Measurements from ENCODE around the gene NPR1. TPM values are rescaled to one million over a fixed set of nuclear protein-coding genes. Genes with fewer than 3 reads are reported as not detected.

NPR1 gene
- total RNA-seq, 2 experiments from 2014 or later: not detected

DNA sequence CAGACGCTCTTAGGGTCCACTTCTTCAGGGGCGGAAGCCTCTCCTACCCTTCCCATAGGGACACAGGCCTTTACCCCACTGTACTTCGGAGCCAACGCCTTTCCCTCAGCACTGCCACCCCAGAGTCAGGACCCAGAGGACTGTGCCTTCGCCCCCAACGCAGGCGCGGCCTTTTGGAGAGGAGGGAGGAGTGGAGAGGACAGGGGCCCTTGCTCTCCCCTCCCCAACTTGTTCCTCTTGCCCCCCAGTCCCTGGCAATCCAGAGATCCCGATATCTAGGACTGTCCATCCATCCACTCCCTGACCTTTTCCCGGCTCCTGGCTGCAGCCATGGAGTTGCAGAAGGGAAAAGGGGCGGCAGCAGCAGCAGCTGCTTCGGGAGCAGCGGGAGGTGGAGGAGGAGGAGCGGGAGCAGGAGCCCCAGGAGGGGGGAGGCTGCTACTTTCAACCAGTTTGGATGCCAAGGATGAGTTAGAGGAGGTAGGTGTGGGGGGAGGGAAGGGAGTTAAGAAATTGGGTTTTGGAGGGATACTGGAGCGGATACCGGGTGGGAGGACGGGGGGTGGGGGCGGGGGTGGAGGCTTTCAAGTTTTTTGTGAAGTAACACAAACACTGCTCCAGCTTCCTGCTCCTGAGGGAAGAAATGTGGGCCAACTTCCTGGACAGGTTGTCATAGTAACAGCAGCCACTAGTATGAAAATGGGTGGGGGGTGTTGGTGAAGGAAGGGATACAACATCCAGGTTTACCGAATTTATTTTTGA is 50.0 kb downstream of the NPR1 start:
- ATAC-seq (ENCODE audit: poor library complexity): no peak

DNA sequence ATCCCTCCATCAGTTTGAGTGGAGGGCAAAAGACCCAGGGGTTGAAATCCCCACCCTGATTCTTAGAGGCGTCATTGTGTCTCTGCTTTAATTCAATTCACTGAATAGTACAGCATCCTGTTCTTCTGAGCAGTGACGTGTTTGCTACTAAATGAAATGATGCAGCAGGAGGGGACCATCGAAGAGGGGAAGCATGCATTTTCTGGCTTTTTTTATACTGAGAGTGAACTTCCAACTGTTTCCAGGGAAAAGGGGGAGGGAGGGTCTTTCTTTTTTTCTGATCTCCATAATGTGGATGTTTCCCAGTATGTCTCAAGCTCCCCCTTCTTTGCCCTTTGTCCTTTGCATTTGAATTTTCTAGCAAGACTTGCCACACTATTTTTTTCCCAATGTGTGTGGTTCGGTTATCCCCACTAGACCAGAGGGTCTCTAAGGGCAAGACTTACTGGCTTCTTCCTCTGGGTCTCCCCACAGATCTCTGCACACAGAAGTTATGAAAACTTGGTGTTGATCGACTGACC is 52.0 kb downstream of the NPR1 start:
- peaks cover 4% of the 10 kb centered on the region for H3K36me3 ChIP-seq (ENCODE audit: insufficient read depth, low read length)
- Mint-ChIP-seq H3K27me3 (no peaks in the 10 kb centered on the region), H3K4me1 (ENCODE audit: low read depth) (peaks cover 35% of the 10 kb centered on the region), H3K36me3 (ENCODE audit: low read depth) (peaks cover 10% of the 10 kb centered on the region), H3K9me3 (no peaks in the 10 kb centered on the region), H3K4me3 (peak overlapping the region; percentile 80), H3K27ac (peak overlapping the region; percentile 84)
- no peak for TF ChIP-seq CTCF (IDR thresholded peaks at IDR 0.05)
- POLR2A ChIA-PET: no interaction called here
- no peak for ATAC-seq (ENCODE audit: poor library complexity)
- H3K27me3 ChIP-seq (ENCODE audit: control insufficient read depth in 1 of 2, insufficient read depth in 2 of 2, low read length in 2 of 2): no peaks in the 10 kb centered on the region
- no peak overlapping the region for H3K4me3 ChIP-seq (ENCODE audit: low read length)
- no peak overlapping the region for H3K27ac ChIP-seq (ENCODE audit: low read depth in 1 of 2, low read length in 2 of 2)
- H3K4me1 ChIP-seq (ENCODE audit: insufficient read depth, low read length): peaks cover 23% of the 10 kb centered on the region
- H3K9me3 ChIP-seq (ENCODE audit: control insufficient read depth in 1 of 2, insufficient read depth in 1 of 2, low read length in 2 of 2): no peaks in the 10 kb centered on the region
- intact Hi-C loops (cut with DNase I, micrococcal nuclease): no loop called here
- CTCF ChIA-PET: no interaction called here
- DNase-seq: no peak

More for the DNA sequence above, 50.0 kb downstream of the NPR1 start:
- peak overlapping the region; percentile 91 to 94 for H3K27ac ChIP-seq (ENCODE audit: low read depth in 1 of 2, low read length in 2 of 2)
- H3K36me3 ChIP-seq (ENCODE audit: insufficient read depth, low read length): peaks cover 4% of the 10 kb centered on the region
- H3K36me3 Mint-ChIP-seq (ENCODE audit: low read depth): peaks cover 7% of the 10 kb centered on the region
- CTCF ChIA-PET: interaction anchor here (1.0 to 1.2 kb wide), 2 partner anchors 57 to 156 kb away, joined by 3 to 4 read pairs; partner anchors contain the start of gene ILF2
- intact Hi-C loops (cut with DNase I, micrococcal nuclease): loop anchor here in 1 of 2 experiments (2.0 to 5.0 kb wide), 4 partner anchors 56 to 494 kb away; partner anchors contain the start of genes RAB13, SNAPIN and UBAP2L
- H3K27ac Mint-ChIP-seq: peak overlapping the region; percentile 84
- no peaks in the 10 kb centered on the region for H3K9me3 ChIP-seq (ENCODE audit: control insufficient read depth in 1 of 2, insufficient read depth in 1 of 2, low read length in 2 of 2)
- H3K4me1 ChIP-seq (ENCODE audit: insufficient read depth, low read length): peaks cover 23% of the 10 kb centered on the region
- POLR2A ChIA-PET: interaction anchor here (0.6 to 2.1 kb wide), 13 partner anchors 8 to 263 kb away, joined by 3 to 23 read pairs (median 5); partner anchors contain the start of genes CHTOP, CREB3L4, GATAD2B and ILF2
- H3K4me3 Mint-ChIP-seq: peak overlapping the region; percentile 95
- peak overlapping the region; percentile 71 for H3K4me3 ChIP-seq (ENCODE audit: low read length)
- no peaks in the 10 kb centered on the region for H3K27me3 Mint-ChIP-seq
- no peak for TF ChIP-seq CTCF (IDR thresholded peaks at IDR 0.05)
- no peaks in the 10 kb centered on the region for H3K9me3 Mint-ChIP-seq
- H3K4me1 Mint-ChIP-seq (ENCODE audit: low read depth): peaks cover 29% of the 10 kb centered on the region
- DNase-seq: peak in 12 of 14 experiments; percentile 14 to 53 (median 30)
- H3K27me3 ChIP-seq (ENCODE audit: control insufficient read depth in 1 of 2, insufficient read depth in 2 of 2, low read length in 2 of 2): no peaks in the 10 kb centered on the region

DNA sequence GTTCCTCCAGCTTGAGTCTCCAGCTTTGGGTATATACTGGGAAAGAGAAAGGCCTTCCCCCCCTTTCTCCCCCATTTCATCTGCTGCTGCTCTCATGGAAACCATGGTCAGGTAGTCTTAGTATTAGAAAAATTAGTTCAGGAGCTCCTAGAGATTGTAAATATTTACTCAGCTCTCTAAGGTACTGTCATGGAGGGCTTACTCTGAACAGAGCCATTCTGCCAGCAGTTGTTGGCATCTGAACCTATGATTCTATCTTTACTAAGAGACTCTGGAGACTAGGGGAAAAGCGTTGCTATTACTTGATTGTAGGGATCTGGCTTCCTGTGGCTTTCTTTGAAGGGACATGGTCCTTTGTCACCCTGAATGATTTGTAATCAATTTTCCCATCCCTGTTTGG is 55.5 kb downstream of the NPR1 start:
- no peaks in the 10 kb centered on the region for H3K27me3 ChIP-seq (ENCODE audit: control insufficient read depth in 1 of 2, insufficient read depth in 2 of 2, low read length in 2 of 2)
- no peak overlapping the region for H3K4me3 ChIP-seq (ENCODE audit: low read length)
- TF ChIP-seq CTCF (IDR thresholded peaks at IDR 0.05): no peak
- no peaks in the 10 kb centered on the region for H3K9me3 Mint-ChIP-seq
- H3K27me3 Mint-ChIP-seq: no peaks in the 10 kb centered on the region
- H3K4me1 Mint-ChIP-seq (ENCODE audit: low read depth): peaks cover 27% of the 10 kb centered on the region
- H3K9me3 ChIP-seq (ENCODE audit: control insufficient read depth in 1 of 2, insufficient read depth in 1 of 2, low read length in 2 of 2): no peaks in the 10 kb centered on the region
- H3K4me1 ChIP-seq (ENCODE audit: insufficient read depth, low read length): peaks cover 8% of the 10 kb centered on the region
- H3K36me3 ChIP-seq (ENCODE audit: insufficient read depth, low read length): peaks cover 4% of the 10 kb centered on the region
- intact Hi-C loops (cut with DNase I, micrococcal nuclease): no loop called here
- ATAC-seq (ENCODE audit: poor library complexity) (no peak), DNase-seq (no peak)
- H3K36me3 Mint-ChIP-seq (ENCODE audit: low read depth): peaks cover 23% of the 10 kb centered on the region
- POLR2A ChIA-PET: no interaction called here
- H3K4me3 Mint-ChIP-seq: no peak overlapping the region
- no peak overlapping the region for H3K27ac Mint-ChIP-seq
- CTCF ChIA-PET: no interaction called here
- H3K27ac ChIP-seq (ENCODE audit: low read depth in 1 of 2, low read length in 2 of 2): no peak overlapping the region

Measured in CD4-positive, alpha-beta T cell (primary cell).